ENCODE results near the gene CCDC9.

The CCDC9 gene

DNA sequence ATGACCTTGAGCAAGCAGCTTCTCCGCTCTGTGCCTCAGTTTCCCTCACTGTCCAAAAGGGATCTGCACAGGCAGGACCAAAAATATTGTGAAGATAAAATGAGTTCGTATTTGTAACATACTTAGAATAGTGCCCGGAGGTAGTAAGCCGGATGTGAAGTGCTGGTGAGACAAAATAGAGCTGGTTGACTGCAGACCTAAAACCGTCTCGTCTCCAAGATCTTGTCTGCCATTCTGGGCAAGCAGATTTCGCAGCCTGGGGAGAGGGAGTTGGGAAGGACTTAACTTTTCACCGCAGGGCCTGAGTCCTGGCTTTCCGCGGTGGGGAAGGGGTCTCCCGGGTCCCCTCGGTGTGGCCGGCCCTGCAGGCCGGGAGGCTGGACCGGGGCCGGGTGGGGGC lies 17.2 kb upstream of the CCDC9 start:
- TF ChIP-seq, protein P1, sequence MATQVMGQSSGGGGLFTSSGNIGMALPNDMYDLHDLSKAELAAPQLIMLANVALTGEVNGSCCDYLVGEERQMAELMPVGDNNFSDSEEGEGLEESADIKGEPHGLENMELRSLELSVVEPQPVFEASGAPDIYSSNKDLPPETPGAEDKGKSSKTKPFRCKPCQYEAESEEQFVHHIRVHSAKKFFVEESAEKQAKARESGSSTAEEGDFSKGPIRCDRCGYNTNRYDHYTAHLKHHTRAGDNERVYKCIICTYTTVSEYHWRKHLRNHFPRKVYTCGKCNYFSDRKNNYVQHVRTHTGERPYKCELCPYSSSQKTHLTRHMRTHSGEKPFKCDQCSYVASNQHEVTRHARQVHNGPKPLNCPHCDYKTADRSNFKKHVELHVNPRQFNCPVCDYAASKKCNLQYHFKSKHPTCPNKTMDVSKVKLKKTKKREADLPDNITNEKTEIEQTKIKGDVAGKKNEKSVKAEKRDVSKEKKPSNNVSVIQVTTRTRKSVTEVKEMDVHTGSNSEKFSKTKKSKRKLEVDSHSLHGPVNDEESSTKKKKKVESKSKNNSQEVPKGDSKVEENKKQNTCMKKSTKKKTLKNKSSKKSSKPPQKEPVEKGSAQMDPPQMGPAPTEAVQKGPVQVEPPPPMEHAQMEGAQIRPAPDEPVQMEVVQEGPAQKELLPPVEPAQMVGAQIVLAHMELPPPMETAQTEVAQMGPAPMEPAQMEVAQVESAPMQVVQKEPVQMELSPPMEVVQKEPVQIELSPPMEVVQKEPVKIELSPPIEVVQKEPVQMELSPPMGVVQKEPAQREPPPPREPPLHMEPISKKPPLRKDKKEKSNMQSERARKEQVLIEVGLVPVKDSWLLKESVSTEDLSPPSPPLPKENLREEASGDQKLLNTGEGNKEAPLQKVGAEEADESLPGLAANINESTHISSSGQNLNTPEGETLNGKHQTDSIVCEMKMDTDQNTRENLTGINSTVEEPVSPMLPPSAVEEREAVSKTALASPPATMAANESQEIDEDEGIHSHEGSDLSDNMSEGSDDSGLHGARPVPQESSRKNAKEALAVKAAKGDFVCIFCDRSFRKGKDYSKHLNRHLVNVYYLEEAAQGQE (IDR thresholded peaks at IDR 0.05; ENCODE audit: insufficient read depth in 1 of 2, low read depth in 2 of 2, low read length in 2 of 2), result no peak
- no peak for TF ChIP-seq TAF1 (IDR thresholded peaks at IDR 0.05; ENCODE audit: borderline replicate concordance, insufficient read depth, low read length)
- TF ChIP-seq SIN3A (IDR thresholded peaks at IDR 0.05; ENCODE audit: borderline replicate concordance, insufficient read depth, low read length), result no peak
- TF ChIP-seq FOXP2 (optimal IDR thresholded peaks at IDR 0.05; ENCODE audit: borderline replicate concordance, extremely low read depth, extremely low read length, insufficient read depth), result no peak
- no peak for TF ChIP-seq POLR2AphosphoS5 (IDR thresholded peaks at IDR 0.05; ENCODE audit: low read depth, low read length)

DNA sequence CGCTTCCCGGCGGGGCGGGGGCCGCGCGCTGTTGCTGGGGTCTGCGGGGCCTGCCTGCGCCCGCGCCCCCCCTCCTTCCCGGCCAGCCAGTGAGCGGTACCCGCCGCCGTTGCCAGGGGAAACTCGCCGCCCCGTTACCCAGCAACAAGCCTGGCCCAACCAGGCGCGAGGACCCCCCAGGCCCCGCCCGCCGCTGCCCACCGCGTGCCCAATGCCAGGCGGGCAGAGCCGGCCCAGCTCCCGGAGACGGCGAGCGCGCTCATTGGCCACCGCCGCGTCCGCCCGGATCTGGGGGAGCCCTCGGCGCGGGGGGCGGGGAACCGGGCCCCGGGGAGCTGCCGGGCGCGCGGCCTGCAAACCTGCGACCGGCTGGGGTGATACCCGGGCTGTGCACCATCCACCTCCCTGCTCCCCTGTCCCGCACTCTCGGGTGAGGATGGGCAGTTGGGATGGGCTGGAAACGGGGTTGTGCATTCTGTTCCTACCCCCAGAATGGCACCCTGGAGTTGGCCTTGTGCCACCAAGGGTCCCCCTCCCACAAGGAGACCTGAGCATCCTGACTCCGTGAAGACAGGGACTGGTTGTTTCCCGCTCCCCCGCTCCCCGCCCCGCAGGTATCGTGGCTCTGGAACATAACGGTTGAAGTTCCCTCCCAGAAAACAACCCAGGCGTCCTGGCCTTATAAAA lies 16.6 kb upstream of the CCDC9 start:
- TF ChIP-seq POLR2AphosphoS5 (IDR thresholded peaks at IDR 0.05; ENCODE audit: low read depth, low read length) (no peak), SIN3A (IDR thresholded peaks at IDR 0.05; ENCODE audit: borderline replicate concordance, insufficient read depth, low read length) (no peak), FOXP2 (optimal IDR thresholded peaks at IDR 0.05; ENCODE audit: borderline replicate concordance, extremely low read depth, extremely low read length, insufficient read depth) (no peak), TAF1 (IDR thresholded peaks at IDR 0.05; ENCODE audit: borderline replicate concordance, insufficient read depth, low read length) (no peak)
- TF ChIP-seq, protein P1 (IDR thresholded peaks at IDR 0.05; ENCODE audit: insufficient read depth in 1 of 2, low read depth in 2 of 2, low read length in 2 of 2), result no peak

DNA sequence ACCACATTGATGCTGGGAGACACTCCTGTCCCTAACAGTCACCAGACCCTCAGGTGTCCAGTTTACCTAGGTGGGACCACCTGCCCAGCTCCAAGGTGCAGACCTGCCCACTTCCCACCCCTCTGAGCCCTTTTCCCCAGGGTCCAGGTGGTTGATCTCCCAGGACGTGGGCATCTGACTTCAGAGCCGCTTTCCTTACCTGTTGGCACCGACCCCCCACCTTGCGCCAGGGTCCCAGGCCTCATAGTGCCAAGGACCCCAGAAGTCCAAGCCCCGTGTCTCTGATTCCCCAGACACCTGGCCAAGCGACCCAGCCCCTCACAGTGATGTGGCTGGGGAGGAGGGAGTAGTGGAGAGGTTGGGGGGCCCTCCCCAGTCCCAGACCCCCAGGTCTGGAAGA lies 15.8 kb upstream of the CCDC9 start:
- no peak for TF ChIP-seq TAF1 (IDR thresholded peaks at IDR 0.05; ENCODE audit: borderline replicate concordance, insufficient read depth, low read length)
- TF ChIP-seq, protein P1 (IDR thresholded peaks at IDR 0.05; ENCODE audit: insufficient read depth in 1 of 2, low read depth in 2 of 2, low read length in 2 of 2), result no peak
- TF ChIP-seq POLR2AphosphoS5 (IDR thresholded peaks at IDR 0.05; ENCODE audit: low read depth, low read length), result no peak
- no peak for TF ChIP-seq SIN3A (IDR thresholded peaks at IDR 0.05; ENCODE audit: borderline replicate concordance, insufficient read depth, low read length)
- no peak for TF ChIP-seq FOXP2 (optimal IDR thresholded peaks at IDR 0.05; ENCODE audit: borderline replicate concordance, extremely low read depth, extremely low read length, insufficient read depth)

DNA sequence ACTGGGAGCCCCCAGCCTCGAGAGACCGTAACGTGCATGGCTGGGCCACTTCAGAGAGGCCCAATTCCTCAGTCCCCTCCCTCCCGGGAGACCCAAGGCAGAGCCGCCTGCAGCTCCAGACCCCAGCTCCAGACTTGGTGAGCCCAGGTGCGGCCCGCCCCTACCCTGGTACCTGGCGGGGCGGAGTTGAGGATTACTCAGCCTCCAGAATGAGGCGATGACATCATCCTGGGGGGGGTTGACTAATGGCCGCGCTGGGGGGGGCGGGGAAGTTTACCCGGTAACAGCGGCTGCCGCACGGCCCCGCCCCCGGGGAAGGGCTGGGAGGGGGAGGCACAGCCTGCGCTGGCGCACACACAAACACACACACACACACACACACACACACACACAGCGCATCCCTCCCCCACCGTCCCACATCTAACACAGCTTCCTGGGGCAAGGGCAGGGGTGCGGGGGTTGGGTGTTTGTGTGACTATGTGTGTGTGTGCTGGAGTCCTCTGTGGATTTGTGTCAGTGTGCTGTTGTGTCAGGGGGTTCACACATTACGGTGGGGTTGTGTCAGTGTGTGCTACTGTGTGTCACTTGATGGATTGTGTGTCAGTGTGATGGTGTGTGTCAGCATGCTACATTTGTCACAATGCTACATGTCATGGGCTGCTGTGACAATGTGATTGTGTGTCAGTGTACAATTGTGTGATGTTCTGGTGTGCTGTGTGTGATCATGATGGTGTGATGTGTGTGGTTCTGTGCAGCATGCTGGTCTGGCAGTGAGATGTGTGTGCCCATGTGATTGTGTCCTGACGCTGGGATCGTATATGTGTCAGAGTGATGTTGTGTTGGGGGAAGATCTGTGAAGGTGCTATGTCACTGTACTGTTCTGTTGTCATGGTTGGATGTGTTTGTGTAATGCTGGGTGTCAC lies 15.1 kb upstream of the CCDC9 start:
- TF ChIP-seq POLR2AphosphoS5 (IDR thresholded peaks at IDR 0.05; ENCODE audit: low read depth, low read length), result no peak
- TF ChIP-seq, protein P1 (IDR thresholded peaks at IDR 0.05; ENCODE audit: insufficient read depth in 1 of 2, low read depth in 2 of 2, low read length in 2 of 2), result no peak
- peak; percentile 92 for TF ChIP-seq FOXP2 (optimal IDR thresholded peaks at IDR 0.05; ENCODE audit: borderline replicate concordance, extremely low read depth, extremely low read length, insufficient read depth)
- no peak for TF ChIP-seq TAF1 (IDR thresholded peaks at IDR 0.05; ENCODE audit: borderline replicate concordance, insufficient read depth, low read length)

Measured in PFSK-1 (cell line).